Activated T-helper 17 cell treated with anti-CD3 and anti-CD28 coated beads, Interleukin-2, amount 50 U/mL, for 72 hours (primary cell): Measurements from ENCODE around the gene SH3RF3. TPM values are rescaled to one million over a fixed set of nuclear protein-coding genes. Genes with fewer than 3 reads are reported as not detected.

Source experiments
- ATAC-seq: fragments of 150-1000 bp; cut with Tn5 transposase; replicated peaks from 2 replicates; pipeline ENCODE4 v1.10.0; 2021; ENCODE audit warnings: mild to moderate bottlenecking, moderate library complexity
- H3K27ac Mint-ChIP-seq: one replicate; pipeline ENCODE4 v1.8.0; 2022; ENCODE audit warnings: mixed read lengths
- H3K27me3 Mint-ChIP-seq: one replicate; pipeline ENCODE4 v1.8.0; 2022; ENCODE audit warnings: mixed read lengths
- H3K36me3 Mint-ChIP-seq: one replicate; pipeline ENCODE4 v1.8.0; 2022; ENCODE audit warnings: low read depth, mild to moderate bottlenecking, mixed read lengths
- H3K4me1 Mint-ChIP-seq: one replicate; pipeline ENCODE4 v1.8.0; 2022; ENCODE audit warnings: mixed read lengths
- H3K4me3 Mint-ChIP-seq: one replicate; pipeline ENCODE4 v1.8.0; 2022; ENCODE audit warnings: mild to moderate bottlenecking, mixed read lengths
- H3K9me3 Mint-ChIP-seq: one replicate; pipeline ENCODE4 v1.8.0; 2022; ENCODE audit warnings: mixed read lengths
- total RNA-seq, 2 donors: library from RNA; stranded (reverse); gene quantifications; one replicate each; pipeline ENCODE4 v1.2.3, GENCODE V29; 2022

SH3RF3 gene
- total RNA-seq, 2 donors from 2014 or later, result 0.05 TPM; not detected in 1

- no peak for ATAC-seq
- H3K36me3 Mint-ChIP-seq, result no peaks in the 10 kb centered on the region
- no peaks in the 10 kb centered on the region for H3K9me3 Mint-ChIP-seq
- no peaks in the 10 kb centered on the region for H3K4me1 Mint-ChIP-seq
- H3K4me3 Mint-ChIP-seq, result no peak overlapping the region
- no peak overlapping the region for H3K27ac Mint-ChIP-seq
- H3K27me3 Mint-ChIP-seq, result peaks cover 8% of the 10 kb centered on the region
These were observed 39.7 kb downstream of the SH3RF3 start for GRCh38 chr2:109168716-109169115.

- Mint-ChIP-seq H3K4me1 (no peaks in the 10 kb centered on the region), H3K9me3 (no peaks in the 10 kb centered on the region), H3K4me3 (no peak overlapping the region), H3K36me3 (no peaks in the 10 kb centered on the region), H3K27ac (no peak overlapping the region), H3K27me3 (peaks cover 5% of the 10 kb centered on the region)
- no peak for ATAC-seq
These were observed 41.6 kb downstream of the SH3RF3 start for GRCh38 chr2:109170645-109171044.

- Mint-ChIP-seq H3K4me1 (no peaks in the 10 kb centered on the region), H3K9me3 (no peaks in the 10 kb centered on the region), H3K27me3 (peaks cover 8% of the 10 kb centered on the region), H3K36me3 (no peaks in the 10 kb centered on the region), H3K4me3 (no peak overlapping the region), H3K27ac (no peak overlapping the region)
- ATAC-seq, result no peak
These were observed 42.7 kb downstream of the SH3RF3 start for GRCh38 chr2:109171444-109172334.

- peaks cover 3% of the 10 kb centered on the region for H3K27me3 Mint-ChIP-seq
- ATAC-seq, result no peak
- H3K4me3 Mint-ChIP-seq, result no peak overlapping the region
- H3K4me1 Mint-ChIP-seq, result no peaks in the 10 kb centered on the region
- no peaks in the 10 kb centered on the region for H3K36me3 Mint-ChIP-seq
- H3K9me3 Mint-ChIP-seq, result no peaks in the 10 kb centered on the region
- no peak overlapping the region for H3K27ac Mint-ChIP-seq
These were observed 43.6 kb downstream of the SH3RF3 start for GRCh38 chr2:109172556-109173105.

GRCh38 chr2:109173311-109174171 lies 44.5 kb downstream of the SH3RF3 start:
- Mint-ChIP-seq H3K27ac (no peak overlapping the region), H3K4me3 (no peak overlapping the region), H3K9me3 (no peaks in the 10 kb centered on the region), H3K27me3 (peaks cover 3% of the 10 kb centered on the region), H3K4me1 (no peaks in the 10 kb centered on the region), H3K36me3 (no peaks in the 10 kb centered on the region)
- no peak for ATAC-seq

- ATAC-seq, result no peak
- Mint-ChIP-seq H3K27ac (no peak overlapping the region), H3K27me3 (peaks cover 3% of the 10 kb centered on the region), H3K4me1 (no peaks in the 10 kb centered on the region), H3K4me3 (no peak overlapping the region), H3K9me3 (no peaks in the 10 kb centered on the region), H3K36me3 (no peaks in the 10 kb centered on the region)
These were observed 45.2 kb downstream of the SH3RF3 start for GRCh38 chr2:109174214-109174613.

GRCh38 chr2:109174626-109175349 lies 45.8 kb downstream of the SH3RF3 start:
- H3K36me3 Mint-ChIP-seq, result no peaks in the 10 kb centered on the region
- H3K27ac Mint-ChIP-seq, result no peak overlapping the region
- ATAC-seq, result no peak
- H3K9me3 Mint-ChIP-seq, result peaks cover 5% of the 10 kb centered on the region
- H3K4me3 Mint-ChIP-seq, result no peak overlapping the region
- H3K27me3 Mint-ChIP-seq, result peaks cover 9% of the 10 kb centered on the region
- no peaks in the 10 kb centered on the region for H3K4me1 Mint-ChIP-seq

GRCh38 chr2:109175350-109175678 lies 46.3 kb downstream of the SH3RF3 start:
- Mint-ChIP-seq H3K4me1 (no peaks in the 10 kb centered on the region), H3K27me3 (peaks cover 9% of the 10 kb centered on the region)

GRCh38 chr2:109176928-109177327 lies 47.9 kb downstream of the SH3RF3 start:
- ATAC-seq, result no peak
- no peaks in the 10 kb centered on the region for H3K4me1 Mint-ChIP-seq
- H3K9me3 Mint-ChIP-seq, result peaks cover 11% of the 10 kb centered on the region
- H3K4me3 Mint-ChIP-seq, result no peak overlapping the region
- no peaks in the 10 kb centered on the region for H3K36me3 Mint-ChIP-seq
- no peak overlapping the region for H3K27ac Mint-ChIP-seq
- peaks cover 19% of the 10 kb centered on the region for H3K27me3 Mint-ChIP-seq

More at GRCh38 chr2:109175350-109175678, 46.3 kb downstream of the SH3RF3 start:
- ATAC-seq, result no peak
- H3K4me3 Mint-ChIP-seq, result no peak overlapping the region
- H3K9me3 Mint-ChIP-seq, result peaks cover 10% of the 10 kb centered on the region
- H3K27ac Mint-ChIP-seq, result no peak overlapping the region
- no peaks in the 10 kb centered on the region for H3K36me3 Mint-ChIP-seq

GRCh38 chr2:109177635-109178034 lies 48.6 kb downstream of the SH3RF3 start:
- H3K9me3 Mint-ChIP-seq, result peaks cover 11% of the 10 kb centered on the region
- no peak for ATAC-seq
- no peaks in the 10 kb centered on the region for H3K4me1 Mint-ChIP-seq
- no peak overlapping the region for H3K27ac Mint-ChIP-seq
- H3K27me3 Mint-ChIP-seq, result peaks cover 25% of the 10 kb centered on the region
- no peak overlapping the region for H3K4me3 Mint-ChIP-seq
- H3K36me3 Mint-ChIP-seq, result no peaks in the 10 kb centered on the region

GRCh38 chr2:109178968-109179367 lies 50.0 kb downstream of the SH3RF3 start:
- Mint-ChIP-seq H3K9me3 (peaks cover 11% of the 10 kb centered on the region), H3K4me3 (no peak overlapping the region), H3K36me3 (no peaks in the 10 kb centered on the region), H3K4me1 (no peaks in the 10 kb centered on the region), H3K27ac (no peak overlapping the region), H3K27me3 (peaks cover 30% of the 10 kb centered on the region)
- no peak for ATAC-seq

- peaks cover 30% of the 10 kb centered on the region for H3K27me3 Mint-ChIP-seq
- no peak for ATAC-seq
- H3K4me1 Mint-ChIP-seq, result no peaks in the 10 kb centered on the region
- H3K36me3 Mint-ChIP-seq, result no peaks in the 10 kb centered on the region
- H3K4me3 Mint-ChIP-seq, result no peak overlapping the region
- H3K9me3 Mint-ChIP-seq, result peaks cover 11% of the 10 kb centered on the region
- H3K27ac Mint-ChIP-seq, result no peak overlapping the region
These were observed 51.8 kb downstream of the SH3RF3 start for GRCh38 chr2:109180786-109181185.

- peaks cover 27% of the 10 kb centered on the region for H3K27me3 Mint-ChIP-seq
- no peak for ATAC-seq
- no peak overlapping the region for H3K27ac Mint-ChIP-seq
- H3K4me3 Mint-ChIP-seq, result no peak overlapping the region
- no peaks in the 10 kb centered on the region for H3K4me1 Mint-ChIP-seq
- peaks cover 11% of the 10 kb centered on the region for H3K9me3 Mint-ChIP-seq
- no peaks in the 10 kb centered on the region for H3K36me3 Mint-ChIP-seq
These were observed 53.4 kb downstream of the SH3RF3 start for GRCh38 chr2:109182426-109182825.

- H3K27me3 Mint-ChIP-seq, result peaks cover 27% of the 10 kb centered on the region
- no peak overlapping the region for H3K4me3 Mint-ChIP-seq
- H3K27ac Mint-ChIP-seq, result no peak overlapping the region
- no peaks in the 10 kb centered on the region for H3K36me3 Mint-ChIP-seq
- no peak for ATAC-seq
- H3K9me3 Mint-ChIP-seq, result peaks cover 11% of the 10 kb centered on the region
- no peaks in the 10 kb centered on the region for H3K4me1 Mint-ChIP-seq
These were observed 54.9 kb downstream of the SH3RF3 start for GRCh38 chr2:109183871-109184270.
